Fibroblast of lung (primary cell): ENCODE data around the gene PLEKHO2.

Source experiments
- EZH2 ChIP-seq: IDR thresholded peaks from 2 replicates; pipeline ENCODE4 v1.5.1; 2012; ENCODE audit warnings: low read length, control low read depth, mild to moderate bottlenecking; ENCODE audit errors: missing control alignments
- TF ChIP-seq, protein P1 (sequence below), 2 donors: IDR thresholded peaks in 1 of 2; conservative IDR thresholded peaks in 1 of 2; 1 replicate in 1 of 2; 2 replicates in 1 of 2; pipeline ENCODE4 v1.5.1; 2011 to 2012; ENCODE audit warnings: low read length in 2 of 2, control low read depth in 1 of 2, inconsistent platforms in 1 of 2, low read depth in 1 of 2, mild to moderate bottlenecking in 1 of 2

DNA sequence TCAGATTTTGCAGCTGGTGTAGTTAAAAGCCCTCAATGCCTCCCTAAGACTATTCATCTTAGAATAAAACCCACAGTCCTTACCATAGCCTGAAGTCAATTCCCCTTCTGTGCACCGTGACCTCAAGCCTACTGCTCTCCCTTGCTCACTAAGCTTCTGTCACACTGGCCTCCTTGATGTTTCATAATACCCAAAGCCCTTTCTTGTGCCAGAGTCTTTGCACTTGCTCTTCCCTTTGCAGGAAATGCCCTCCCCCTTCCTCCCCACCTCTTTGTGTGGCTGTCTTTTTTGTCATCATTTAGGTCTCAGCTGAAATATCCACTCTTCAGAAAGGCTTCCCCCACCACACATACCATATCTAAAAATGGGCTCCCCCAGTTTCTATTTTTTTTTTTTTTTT, 4.2 kb upstream of the PLEKHO2 start:
- TF ChIP-seq, protein P1, sequence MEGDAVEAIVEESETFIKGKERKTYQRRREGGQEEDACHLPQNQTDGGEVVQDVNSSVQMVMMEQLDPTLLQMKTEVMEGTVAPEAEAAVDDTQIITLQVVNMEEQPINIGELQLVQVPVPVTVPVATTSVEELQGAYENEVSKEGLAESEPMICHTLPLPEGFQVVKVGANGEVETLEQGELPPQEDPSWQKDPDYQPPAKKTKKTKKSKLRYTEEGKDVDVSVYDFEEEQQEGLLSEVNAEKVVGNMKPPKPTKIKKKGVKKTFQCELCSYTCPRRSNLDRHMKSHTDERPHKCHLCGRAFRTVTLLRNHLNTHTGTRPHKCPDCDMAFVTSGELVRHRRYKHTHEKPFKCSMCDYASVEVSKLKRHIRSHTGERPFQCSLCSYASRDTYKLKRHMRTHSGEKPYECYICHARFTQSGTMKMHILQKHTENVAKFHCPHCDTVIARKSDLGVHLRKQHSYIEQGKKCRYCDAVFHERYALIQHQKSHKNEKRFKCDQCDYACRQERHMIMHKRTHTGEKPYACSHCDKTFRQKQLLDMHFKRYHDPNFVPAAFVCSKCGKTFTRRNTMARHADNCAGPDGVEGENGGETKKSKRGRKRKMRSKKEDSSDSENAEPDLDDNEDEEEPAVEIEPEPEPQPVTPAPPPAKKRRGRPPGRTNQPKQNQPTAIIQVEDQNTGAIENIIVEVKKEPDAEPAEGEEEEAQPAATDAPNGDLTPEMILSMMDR (conservative IDR thresholded peaks at IDR 0.05 in 1 of 2, IDR thresholded peaks at IDR 0.05 in 1 of 2; ENCODE audit: low read depth in 1 of 2, low read length in 2 of 2) = no peak
- no peak for TF ChIP-seq EZH2
